GM19468 (cell line): ENCODE measurements around the gene GLTPD2.
"Not testable (repeated sequence)": the region's sequence is repeated elsewhere in the genome, so short reads cannot be mapped to it uniquely, and the experiment has no call there.

ENCODE experiments used
- ATAC-seq: cut with Tn5 transposase; IDR thresholded peaks from one replicate; pipeline ENCODE4 v1.9.1; 2021; ENCODE audit warnings: mild to moderate bottlenecking, moderate library complexity, moderate number of reproducible peaks; ENCODE audit not compliant: unreplicated experiment; ENCODE audit errors: extremely low read depth

Gene GLTPD2

GRCh38 chr17:4806777-4807604 is 18.2 kb downstream of the GLTPD2 start, which contains the start of gene PLD2:
PLD2 (plus strand) TSS chr17:4807152; CDS start chr17:4807773, 621 bp downstream.
- ATAC-seq: peak; percentile 56

- ATAC-seq: no peak
These were observed 19.0 kb downstream of the GLTPD2 start for GRCh38 chr17:4807605-4808377.

GRCh38 chr17:4808378-4808767 is 19.6 kb downstream of the GLTPD2 start:
- ATAC-seq: no peak

- ATAC-seq: no peak
These were observed 22.0 kb downstream of the GLTPD2 start for GRCh38 chr17:4810696-4811290.

- no peak for ATAC-seq
These were observed 22.7 kb downstream of the GLTPD2 start for GRCh38 chr17:4811471-4811870.

- ATAC-seq: no peak
These were observed 23.9 kb downstream of the GLTPD2 start for GRCh38 chr17:4812690-4813089.

- no peak for ATAC-seq
These were observed 26.4 kb downstream of the GLTPD2 start for GRCh38 chr17:4815043-4815675.

- ATAC-seq: no peak
These were observed 28.1 kb downstream of the GLTPD2 start for GRCh38 chr17:4816826-4817225.

GRCh38 chr17:4818276-4818675 is 29.5 kb downstream of the GLTPD2 start:
- no peak for ATAC-seq

- ATAC-seq: no peak
These were observed 34.1 kb downstream of the GLTPD2 start for GRCh38 chr17:4822835-4823234.

- ATAC-seq: no peak
These were observed 34.8 kb downstream of the GLTPD2 start for GRCh38 chr17:4823373-4824089.

GRCh38 chr17:4827399-4827798 is 38.6 kb downstream of the GLTPD2 start:
- ATAC-seq: no peak

GRCh38 chr17:4832829-4833177 is 44.0 kb downstream of the GLTPD2 start:
- ATAC-seq: not testable (repeated sequence)

GRCh38 chr17:4833178-4833940 is 44.6 kb downstream of the GLTPD2 start, which contains the start of gene MINK1:
MINK1 (plus strand) TSS chr17:4833340; CDS start chr17:4833584, 244 bp downstream.
- ATAC-seq: peak; percentile 82

GRCh38 chr17:4833941-4834680 is 45.3 kb downstream of the GLTPD2 start:
- ATAC-seq: no peak

GRCh38 chr17:4834681-4835020 is 45.9 kb downstream of the GLTPD2 start:
- ATAC-seq: no peak

GRCh38 chr17:4836221-4836620 is 47.5 kb downstream of the GLTPD2 start:
- ATAC-seq: no peak

GRCh38 chr17:4837471-4838308 is 48.9 kb downstream of the GLTPD2 start:
- no peak for ATAC-seq
